ENCODE data around the gene PLXND1. TPM values are rescaled to one million over a fixed set of nuclear protein-coding genes. Genes with fewer than 3 reads are reported as not detected.

The PLXND1 gene
- total and polyA plus RNA-seq, 7 experiments from 2014 or later = 0.38 to 82.5 (median 7.1) TPM; not detected in 1

DNA sequence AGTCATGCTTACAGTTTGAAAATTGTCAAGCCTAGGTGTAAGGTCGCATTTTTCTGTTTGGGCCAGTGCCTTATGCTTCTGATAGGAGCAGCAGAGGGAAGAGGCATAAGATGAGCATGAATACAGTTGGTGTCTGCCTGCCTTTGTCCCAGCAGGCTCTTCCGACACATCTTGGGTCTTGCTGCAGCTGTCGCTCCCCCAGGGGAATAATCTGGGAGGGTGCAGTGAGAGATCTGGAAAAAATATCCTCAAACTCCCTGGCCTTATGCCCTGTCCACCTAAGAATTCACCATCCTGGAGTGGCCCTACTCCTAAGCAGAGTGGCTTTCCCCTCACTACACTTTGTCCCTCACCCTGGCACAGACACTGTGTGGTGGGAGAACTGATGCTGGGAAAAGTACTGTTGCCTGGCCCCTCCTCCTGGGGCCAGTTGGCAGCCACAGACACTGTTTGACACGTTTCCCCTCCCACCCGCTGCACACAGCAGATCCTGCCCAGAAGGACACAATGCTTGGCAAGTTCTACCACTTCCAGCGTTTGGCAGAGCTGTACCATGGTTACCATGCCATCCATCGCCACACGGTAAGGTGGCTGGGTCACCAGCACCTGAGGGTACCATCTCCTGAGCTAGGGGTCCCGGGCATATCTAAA, 99.2 kb downstream of the PLXND1 start:
- ChIA-PET CTCF (no interaction called here), POLR2A (no interaction called here)
- ATAC-seq (no peak), DNase-seq (no peak)
- Histone ChIP-seq H3K4me3 (ENCODE audit: low read length) (no peak overlapping the region), H3K4me1 (ENCODE audit: control insufficient read depth in 2 of 2, insufficient read depth in 2 of 2, low read length in 2 of 2) (peaks cover 0 to 12% of the 10 kb centered on the region in 2 donors), H3K27ac (ENCODE audit: low read depth, low read length) (no peak overlapping the region), H3K27me3 (ENCODE audit: control insufficient read depth in 2 of 2, insufficient read depth in 2 of 2, low read length in 2 of 2) (no peaks in the 10 kb centered on the region), H3K9me3 (ENCODE audit: control insufficient read depth in 2 of 3, low read length in 3 of 3) (no peaks in the 10 kb centered on the region), H3K36me3 (ENCODE audit: control insufficient read depth in 2 of 3, insufficient read depth in 3 of 3, low read length in 3 of 3) (peaks cover 0 to 36% (median 0%) of the 10 kb centered on the region in 3 experiments)
- no peaks in the 10 kb centered on the region for H3K9me3 Mint-ChIP-seq
- no peak overlapping the region for H3K27ac Mint-ChIP-seq
- H3K4me3 Mint-ChIP-seq = no peak overlapping the region
- intact Hi-C loops (cut with micrococcal nuclease) = no loop called here
- peaks cover 0 to 47% (median 7%) of the 10 kb centered on the region in 5 donors for H3K36me3 Mint-ChIP-seq
- H3K27me3 Mint-ChIP-seq = no peaks in the 10 kb centered on the region
- peaks cover 0 to 6% (median 0%) of the 10 kb centered on the region in 7 donors for H3K4me1 Mint-ChIP-seq

GRCh38 chr3:129506231-129506742, 100.2 kb downstream of the PLXND1 start:
- Mint-ChIP-seq H3K36me3 (peaks cover 0 to 49% (median 7%) of the 10 kb centered on the region in 5 donors), H3K4me1 (peaks cover 0 to 4% (median 0%) of the 10 kb centered on the region in 7 donors), H3K27ac (no peak overlapping the region), H3K9me3 (no peaks in the 10 kb centered on the region), H3K27me3 (no peaks in the 10 kb centered on the region), H3K4me3 (no peak overlapping the region)
- no peak for ATAC-seq
- ChIA-PET POLR2A (no interaction called here), CTCF (no interaction called here)
- no peak for DNase-seq
- H3K27ac ChIP-seq (ENCODE audit: low read depth, low read length) = no peak overlapping the region
- peaks cover 0 to 42% (median 0%) of the 10 kb centered on the region in 3 experiments for H3K36me3 ChIP-seq (ENCODE audit: control insufficient read depth in 2 of 3, insufficient read depth in 3 of 3, low read length in 3 of 3)
- peaks cover 0 to 9% of the 10 kb centered on the region in 2 donors for H3K4me1 ChIP-seq (ENCODE audit: control insufficient read depth in 2 of 2, insufficient read depth in 2 of 2, low read length in 2 of 2)
- H3K9me3 ChIP-seq (ENCODE audit: control insufficient read depth in 2 of 3, low read length in 3 of 3) = no peaks in the 10 kb centered on the region
- H3K4me3 ChIP-seq (ENCODE audit: low read length) = no peak overlapping the region
- intact Hi-C loops (cut with micrococcal nuclease) = no loop called here
- no peaks in the 10 kb centered on the region for H3K27me3 ChIP-seq (ENCODE audit: control insufficient read depth in 2 of 2, insufficient read depth in 2 of 2, low read length in 2 of 2)

- Histone ChIP-seq H3K4me3 (ENCODE audit: low read length) (no peak overlapping the region), H3K9me3 (ENCODE audit: control insufficient read depth in 2 of 3, low read length in 3 of 3) (no peaks in the 10 kb centered on the region), H3K27ac (ENCODE audit: low read depth, low read length) (no peak overlapping the region), H3K27me3 (ENCODE audit: control insufficient read depth in 2 of 2, insufficient read depth in 2 of 2, low read length in 2 of 2) (no peaks in the 10 kb centered on the region), H3K36me3 (ENCODE audit: control insufficient read depth in 2 of 3, insufficient read depth in 3 of 3, low read length in 3 of 3) (peaks cover 0 to 45% (median 0%) of the 10 kb centered on the region in 3 experiments), H3K4me1 (ENCODE audit: control insufficient read depth in 2 of 2, insufficient read depth in 2 of 2, low read length in 2 of 2) (peaks cover 0 to 2% of the 10 kb centered on the region in 2 donors)
- Mint-ChIP-seq H3K4me3 (no peak overlapping the region), H3K27ac (no peak overlapping the region), H3K27me3 (no peaks in the 10 kb centered on the region), H3K9me3 (no peaks in the 10 kb centered on the region), H3K36me3 (peaks cover 0 to 49% (median 8%) of the 10 kb centered on the region in 5 donors), H3K4me1 (peaks cover 0 to 2% (median 0%) of the 10 kb centered on the region in 7 donors)
- no peak for DNase-seq
- ATAC-seq = no peak
- ChIA-PET CTCF (no interaction called here), POLR2A (no interaction called here)
- intact Hi-C loops (cut with micrococcal nuclease) = no loop called here
Observed at GRCh38 chr3:129505341-129505740, 101.1 kb downstream of the PLXND1 start.

Other genes starting within 250 kb of the PLXND1 start
- 1 to 10 TPM; 1.5 to 2.7 (median 2.3) TPM for gene EFCAB12, start 178.0 kb downstream of the PLXND1 start, total RNA-seq
- under 1 TPM in 1 of 2 donors, not detected in 1; 0.31 TPM for gene EFCAB12, start 178.0 kb downstream of the PLXND1 start, polyA plus RNA-seq
- gene MBD4, start 166.7 kb downstream of the PLXND1 start, total RNA-seq = 10 to 100 TPM; 37.9 to 56.6 (median 53.1) TPM
- 10 to 100 TPM; 45.2 to 46.9 TPM for gene MBD4, start 166.7 kb downstream of the PLXND1 start, polyA plus RNA-seq
- 10 to 100 TPM; 16.6 to 25.2 (median 18.8) TPM for gene IFT122, start 166.5 kb downstream of the PLXND1 start, total RNA-seq
- 1 to 10 TPM; 3.3 to 9.8 TPM for gene IFT122, start 166.5 kb downstream of the PLXND1 start, polyA plus RNA-seq
- gene RHO, start 78.0 kb downstream of the PLXND1 start, total RNA-seq = not detected
- not detected for gene RHO, start 78.0 kb downstream of the PLXND1 start, polyA plus RNA-seq
- gene H1-8, start 63.5 kb downstream of the PLXND1 start, total RNA-seq = not detected
- not detected for gene H1-8, start 63.5 kb downstream of the PLXND1 start, polyA plus RNA-seq